ENCODE data around the gene TMEM234. TPM values are rescaled to one million over a fixed set of nuclear protein-coding genes. Genes with fewer than 3 reads are reported as not detected.
A peak's percentile ranks its signal among the peaks of the same experiment; 100 is the strongest.

The TMEM234 gene
- total and polyA plus RNA-seq, 5 experiments from 2014 or later = 2.1 to 26.4 (median 4.9) TPM

DNA sequence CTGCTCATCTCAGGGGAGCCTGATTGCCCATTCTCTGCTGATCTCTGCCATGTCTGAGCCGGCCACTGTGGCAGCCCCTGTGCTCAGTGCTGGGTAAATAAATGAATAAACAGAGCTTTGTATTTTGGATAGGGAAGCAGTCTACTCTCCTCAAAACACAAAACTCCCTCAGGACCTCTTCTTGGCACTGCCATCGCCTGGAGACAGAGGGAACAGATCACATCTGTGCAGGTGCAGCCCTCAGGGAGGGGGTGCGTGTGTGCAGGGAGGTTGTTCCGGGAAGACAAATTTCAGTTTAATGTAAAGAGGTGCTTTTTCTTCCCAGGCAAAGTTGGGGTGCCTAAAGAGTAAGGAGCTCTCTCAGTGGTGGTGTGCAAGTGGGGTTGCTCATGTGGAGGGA is 17.2 kb upstream of the TMEM234 start:
- DNase-seq = no peak
- POLR2A ChIA-PET = interaction anchor here (2.6 to 50.5 kb wide), 5 partner anchors 12 to 96 kb away, joined by 8 to 2080 read pairs (median 16); partner anchors contain the start of genes FAM167B, HDAC1, LCK and MARCKSL1
- H3K9me3 Mint-ChIP-seq = no peaks in the 10 kb centered on the region
- H3K4me1 Mint-ChIP-seq = peaks cover 7 to 21% (median 20%) of the 10 kb centered on the region in 4 donors
- no peaks in the 10 kb centered on the region for H3K27me3 Mint-ChIP-seq
- ATAC-seq = no peak
- peak overlapping the region in 5 of 10 donors; percentile 12 to 71 (median 48) for H3K27ac Mint-ChIP-seq
- peak overlapping the region; percentile 72 to 93 (median 90) for H3K4me3 Mint-ChIP-seq
- H3K36me3 Mint-ChIP-seq = no peaks in the 10 kb centered on the region

DNA sequence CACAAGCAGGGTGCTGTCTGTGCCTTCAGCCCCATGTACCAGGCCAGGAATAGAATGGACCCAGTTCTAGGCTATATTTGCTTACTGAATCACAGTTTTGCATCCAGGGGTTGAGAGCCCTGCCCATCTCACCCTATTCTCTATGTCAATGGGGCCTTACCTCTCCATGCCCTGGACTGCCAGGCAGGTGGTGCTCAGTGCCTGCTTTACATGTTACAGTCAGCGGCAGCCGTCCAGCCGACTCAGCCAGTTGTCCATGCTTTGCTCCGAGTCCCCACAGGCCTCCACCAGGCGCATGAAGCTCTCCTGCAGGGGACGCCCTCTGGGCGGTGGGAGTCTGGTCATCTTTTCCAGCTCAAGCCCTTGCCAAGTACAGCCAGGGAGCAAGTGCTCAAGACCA is 12.6 kb upstream of the TMEM234 start:
- Mint-ChIP-seq H3K36me3 (peaks cover 0 to 27% (median 0%) of the 10 kb centered on the region in 3 donors), H3K27me3 (no peaks in the 10 kb centered on the region), H3K27ac (no peak overlapping the region), H3K9me3 (no peaks in the 10 kb centered on the region), H3K4me3 (no peak overlapping the region), H3K4me1 (peaks cover 0 to 4% (median 1%) of the 10 kb centered on the region in 4 donors)
- POLR2A ChIA-PET = interaction anchor here (0.6 to 50.5 kb wide), 2 partner anchors 36 to 112 kb away, joined by 3 to 2080 read pairs; partner anchors contain the start of genes FAM167B, HDAC1 and LCK
- no peak for DNase-seq
- peak in 1 of 2 donors; percentile 17 for ATAC-seq

DNA sequence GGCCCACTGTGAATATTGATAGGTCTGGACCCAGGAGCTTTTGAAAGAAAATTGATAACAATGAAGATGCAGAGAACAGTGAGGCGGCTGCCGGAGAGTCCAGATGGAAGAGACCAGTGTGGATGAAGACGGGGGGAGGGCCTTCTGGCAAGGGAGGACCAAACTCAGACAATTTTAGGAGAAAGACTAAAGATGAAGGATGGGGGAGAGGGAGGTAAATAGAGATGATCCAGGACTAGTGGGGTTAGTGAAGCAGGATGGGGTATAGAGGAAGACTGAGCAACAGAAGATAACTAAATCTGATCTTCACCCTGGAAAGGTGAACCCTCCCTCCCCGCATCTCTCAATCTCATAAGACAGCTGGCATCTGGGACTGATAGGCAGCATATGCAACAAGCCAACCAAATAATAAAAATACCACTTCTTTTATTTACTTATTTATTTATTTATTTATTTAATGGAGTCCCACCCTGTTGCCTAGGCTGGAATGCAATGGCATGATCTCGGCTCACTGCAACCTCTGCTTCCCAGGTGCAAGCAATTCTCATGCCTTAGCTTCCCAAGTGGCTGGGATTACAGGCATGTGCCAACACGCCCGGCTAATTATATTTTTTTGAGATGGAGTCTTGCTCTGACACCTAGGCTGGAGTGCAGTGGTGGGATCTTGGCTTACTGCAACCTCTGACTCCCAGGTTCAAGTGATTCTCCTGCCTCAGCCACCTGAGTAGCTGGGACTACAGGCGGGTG is 10.6 kb upstream of the TMEM234 start:
- no peaks in the 10 kb centered on the region for H3K27me3 Mint-ChIP-seq
- peak in 1 of 2 donors; percentile 14 for ATAC-seq
- peaks cover 0 to 48% (median 8%) of the 10 kb centered on the region in 3 donors for H3K36me3 Mint-ChIP-seq
- H3K9me3 Mint-ChIP-seq = no peaks in the 10 kb centered on the region
- H3K27ac Mint-ChIP-seq = peak overlapping the region in 3 of 10 donors; percentile 73 to 77 (median 76)
- peaks cover 0 to 5% (median 3%) of the 10 kb centered on the region in 4 donors for H3K4me1 Mint-ChIP-seq
- POLR2A ChIA-PET = interaction anchor here (0.6 to 50.5 kb wide), 2 partner anchors 38 to 110 kb away, joined by 3 to 2080 read pairs; partner anchors contain the start of genes FAM167B, HDAC1 and LCK
- DNase-seq = no peak
- no peak overlapping the region for H3K4me3 Mint-ChIP-seq

DNA sequence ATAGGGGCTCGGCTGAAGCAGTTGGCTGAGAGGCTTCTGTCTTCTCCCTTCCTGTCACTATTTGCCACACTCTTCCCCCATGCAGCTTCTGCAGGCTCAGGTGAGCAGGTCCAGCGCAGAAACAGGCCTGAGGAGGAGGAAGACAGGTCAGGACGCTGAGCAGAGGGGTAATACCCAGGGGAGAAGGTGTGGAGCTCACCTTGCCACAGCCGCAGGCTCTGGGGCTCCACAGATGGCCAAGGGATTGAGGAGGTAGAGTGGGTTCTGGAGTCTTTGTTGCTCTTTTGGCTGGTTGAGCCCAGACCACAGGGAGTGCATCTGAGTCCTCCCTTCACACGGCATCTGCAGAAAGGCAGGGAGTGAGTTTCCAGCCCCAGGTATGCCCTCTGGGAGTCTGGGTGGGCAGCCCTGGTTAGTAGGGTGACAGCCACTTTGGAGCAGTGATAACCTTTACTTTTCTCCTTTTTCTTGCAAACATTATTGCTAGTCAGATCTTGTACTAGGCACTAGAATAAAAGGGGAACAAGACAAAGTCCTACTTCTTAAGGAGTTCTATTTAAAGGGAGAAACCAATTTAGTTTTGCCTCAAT is 9.8 kb upstream of the TMEM234 start:
- POLR2A ChIA-PET = interaction anchor here (50.5 kb wide), 1 partner anchor 39 kb away, joined by 2080 read pairs; the partner anchor contains the start of genes FAM167B, HDAC1 and LCK
- Mint-ChIP-seq H3K4me3 (no peak overlapping the region), H3K9me3 (no peaks in the 10 kb centered on the region), H3K4me1 (peaks cover 0 to 9% (median 7%) of the 10 kb centered on the region in 4 donors), H3K27me3 (no peaks in the 10 kb centered on the region), H3K27ac (peak overlapping the region in 6 of 10 donors; percentile 21 to 77 (median 58)), H3K36me3 (peaks cover 0 to 54% (median 8%) of the 10 kb centered on the region in 3 donors)
- no peak for DNase-seq
- no peak for ATAC-seq

DNA sequence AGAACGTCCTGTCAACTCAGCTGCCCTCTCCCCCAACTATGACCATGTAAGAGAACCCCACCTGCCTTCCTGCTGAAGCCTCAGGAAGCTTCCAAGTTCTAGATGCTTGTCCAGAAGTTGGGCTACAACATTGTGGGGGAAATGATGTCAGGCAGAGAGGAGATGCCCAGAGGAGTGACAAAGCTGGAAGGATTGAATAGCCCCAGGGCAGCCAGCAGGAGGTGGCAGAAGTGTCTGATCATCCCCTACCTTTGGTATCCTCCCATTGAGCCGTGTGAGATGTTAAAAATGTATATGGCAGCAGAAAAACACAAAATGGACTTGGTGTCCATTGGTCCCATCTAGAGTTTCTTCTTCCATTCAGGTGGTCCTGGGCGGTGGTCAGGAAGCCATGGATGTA is 6.6 kb upstream of the TMEM234 start:
- peak overlapping the region in 5 of 10 donors; percentile 28 to 60 (median 41) for H3K27ac Mint-ChIP-seq
- no peak for DNase-seq
- H3K4me1 Mint-ChIP-seq = peaks cover 10 to 22% (median 17%) of the 10 kb centered on the region in 4 donors
- no peak overlapping the region for H3K4me3 Mint-ChIP-seq
- peaks cover 0 to 80% (median 8%) of the 10 kb centered on the region in 3 donors for H3K36me3 Mint-ChIP-seq
- POLR2A ChIA-PET = interaction anchor here (0.7 to 50.5 kb wide), 3 partner anchors 12 to 110 kb away, joined by 4 to 2080 read pairs (median 12); partner anchors contain the start of genes FAM167B, HDAC1 and LCK
- no peaks in the 10 kb centered on the region for H3K9me3 Mint-ChIP-seq
- ATAC-seq = no peak
- no peaks in the 10 kb centered on the region for H3K27me3 Mint-ChIP-seq

DNA sequence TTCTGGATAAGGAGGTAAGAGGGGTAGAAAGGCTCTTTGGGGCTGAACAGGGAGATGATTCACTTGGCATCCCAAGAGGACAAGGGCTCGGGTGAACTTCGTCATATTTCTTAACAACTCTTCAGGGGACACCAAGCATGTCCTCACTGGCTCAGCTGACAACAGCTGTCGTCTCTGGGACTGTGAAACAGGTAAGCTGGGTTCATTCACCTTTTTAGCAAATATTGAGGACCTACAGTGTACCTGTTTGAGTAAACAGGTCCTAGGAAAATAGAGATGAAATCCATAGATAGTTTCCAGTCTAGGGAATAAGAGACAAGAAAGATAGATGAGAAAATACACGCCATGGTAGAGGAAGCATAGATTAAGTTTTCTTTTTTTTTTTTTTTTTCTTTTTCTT is 2.1 kb upstream of the TMEM234 start:
- no peak for ATAC-seq
- H3K4me1 Mint-ChIP-seq = peaks cover 17 to 58% (median 45%) of the 10 kb centered on the region in 4 donors

DNA sequence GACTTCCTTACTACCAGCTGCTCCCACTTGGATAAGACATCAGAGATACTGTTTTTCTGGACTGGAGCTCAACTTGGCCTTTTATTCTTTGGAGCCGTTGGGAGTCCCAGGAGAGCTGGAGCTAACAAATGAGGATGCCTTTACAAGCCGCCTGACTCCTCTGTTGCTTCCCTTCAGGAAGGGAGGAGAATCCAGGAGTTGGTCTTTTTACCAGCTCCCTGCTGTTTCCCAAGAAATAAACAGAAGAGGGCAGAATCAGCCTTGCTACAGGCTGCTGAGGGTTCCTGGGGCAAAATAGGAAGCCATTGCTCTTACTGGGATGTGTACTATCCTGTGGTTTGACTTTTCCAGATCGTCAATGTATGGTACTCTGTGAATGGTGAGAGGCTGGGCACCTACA is 1.5 kb upstream of the TMEM234 start:
- no peaks in the 10 kb centered on the region for H3K9me3 Mint-ChIP-seq
- peak overlapping the region; percentile 90 to 99 (median 96) for H3K4me3 Mint-ChIP-seq
- peak overlapping the region; percentile 58 to 100 (median 98) for H3K27ac Mint-ChIP-seq
- peaks cover 0 to 46% (median 4%) of the 10 kb centered on the region in 3 donors for H3K36me3 Mint-ChIP-seq
- no peaks in the 10 kb centered on the region for H3K27me3 Mint-ChIP-seq
- POLR2A ChIA-PET = interaction anchor here (0.5 to 50.5 kb wide), 6 partner anchors 16 to 151 kb away, joined by 3 to 2080 read pairs (median 6); partner anchors contain the start of genes FAM167B, HDAC1, LCK and MARCKSL1
- DNase-seq (no peak), ATAC-seq (no peak)
- peaks cover 17 to 58% (median 46%) of the 10 kb centered on the region in 4 donors for H3K4me1 Mint-ChIP-seq

More for the DNA sequence above, 2.1 kb upstream of the TMEM234 start:
- no peak for DNase-seq
- POLR2A ChIA-PET = interaction anchor here (0.6 to 50.5 kb wide), 3 partner anchors 46 to 146 kb away, joined by 3 to 2080 read pairs (median 3); partner anchors contain the start of genes FAM167B, HDAC1, LCK and MARCKSL1
- H3K27me3 Mint-ChIP-seq = no peaks in the 10 kb centered on the region
- peaks cover 0 to 52% (median 8%) of the 10 kb centered on the region in 3 donors for H3K36me3 Mint-ChIP-seq
- peak overlapping the region; percentile 50 to 99 (median 94) for H3K4me3 Mint-ChIP-seq
- H3K27ac Mint-ChIP-seq = peak overlapping the region in 9 of 10 donors; percentile 58 to 100 (median 97)
- no peaks in the 10 kb centered on the region for H3K9me3 Mint-ChIP-seq

DNA sequence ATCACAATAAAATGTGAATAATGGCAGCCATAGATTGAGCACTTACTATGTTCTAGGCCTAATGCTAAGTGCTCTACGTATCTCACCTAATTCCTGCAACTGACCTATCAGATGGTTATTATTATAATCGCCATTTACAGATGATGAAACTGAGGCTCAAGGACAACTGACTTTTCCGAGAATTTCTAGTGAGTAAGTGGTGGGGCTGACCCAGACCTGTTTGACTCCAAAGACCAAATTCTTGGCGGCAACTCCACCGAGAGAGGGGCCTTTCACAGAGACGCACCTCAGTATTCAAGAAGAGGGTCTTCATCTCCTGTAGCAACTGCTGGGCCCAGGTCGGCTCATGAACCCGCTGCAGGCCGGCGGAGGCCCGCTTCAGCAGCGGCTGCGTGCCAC is 573 bp downstream of the TMEM234 start:
- peak overlapping the region; percentile 95 to 100 (median 99) for H3K27ac Mint-ChIP-seq
- DNase-seq = no peak
- H3K4me1 Mint-ChIP-seq = peaks cover 14 to 53% (median 41%) of the 10 kb centered on the region in 4 donors
- H3K4me3 Mint-ChIP-seq = peak overlapping the region; percentile 90 to 99 (median 96)
- H3K36me3 Mint-ChIP-seq = peaks cover 0 to 44% (median 0%) of the 10 kb centered on the region in 3 donors
- no peaks in the 10 kb centered on the region for H3K9me3 Mint-ChIP-seq
- no peak for ATAC-seq
- POLR2A ChIA-PET = interaction anchor here (0.9 to 50.5 kb wide), 6 partner anchors 16 to 115 kb away, joined by 3 to 2080 read pairs (median 6); partner anchors contain the start of genes FAM167B, HDAC1, IQCC and LCK
- H3K27me3 Mint-ChIP-seq = no peaks in the 10 kb centered on the region

DNA sequence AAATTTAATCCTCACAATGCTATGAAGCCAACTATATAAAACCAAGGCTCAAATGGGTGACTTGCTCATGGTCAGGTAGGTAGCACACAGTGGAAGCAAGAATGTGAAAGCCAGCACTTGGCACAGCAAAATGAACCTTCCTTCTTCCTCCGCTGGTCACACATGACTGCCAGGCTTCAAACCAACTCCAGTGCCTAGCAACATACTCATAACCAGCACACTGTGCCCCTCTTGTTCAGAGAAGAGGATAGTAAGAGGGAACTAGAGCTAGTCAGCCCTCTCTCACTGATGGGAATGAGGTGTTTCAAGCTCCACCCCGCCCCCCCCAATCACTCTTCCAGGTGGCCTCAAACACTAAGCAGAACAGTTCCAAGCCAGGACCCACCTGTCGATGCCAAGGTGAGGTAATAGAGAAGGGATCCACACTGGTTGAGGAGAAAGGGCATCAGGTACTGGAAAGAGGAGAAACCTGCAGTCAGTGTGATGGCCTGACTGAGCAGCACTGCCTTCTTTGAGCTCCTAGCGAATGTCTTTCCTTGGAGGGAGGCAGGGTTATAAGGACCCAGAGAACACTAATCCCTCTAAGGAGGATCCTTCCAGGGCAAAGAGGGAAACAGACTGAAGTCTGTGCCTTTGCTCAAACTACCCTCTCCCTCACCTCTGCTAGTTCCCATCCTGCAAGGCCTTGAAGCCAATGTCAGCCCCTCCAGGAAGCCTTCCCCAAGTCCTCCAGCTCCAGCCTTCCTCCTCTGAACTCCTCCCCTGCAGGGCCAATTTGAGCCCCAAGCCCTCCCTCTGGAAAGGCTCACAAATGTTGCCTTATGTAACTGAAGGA is 1.2 kb downstream of the TMEM234 start:
- POLR2A ChIA-PET = interaction anchor here (0.9 to 50.5 kb wide), 6 partner anchors 15 to 101 kb away, joined by 3 to 2080 read pairs (median 4); partner anchors contain the start of genes FAM167B, HDAC1, IQCC and LCK
- peaks cover 17 to 55% (median 44%) of the 10 kb centered on the region in 4 donors for H3K4me1 Mint-ChIP-seq

DNA sequence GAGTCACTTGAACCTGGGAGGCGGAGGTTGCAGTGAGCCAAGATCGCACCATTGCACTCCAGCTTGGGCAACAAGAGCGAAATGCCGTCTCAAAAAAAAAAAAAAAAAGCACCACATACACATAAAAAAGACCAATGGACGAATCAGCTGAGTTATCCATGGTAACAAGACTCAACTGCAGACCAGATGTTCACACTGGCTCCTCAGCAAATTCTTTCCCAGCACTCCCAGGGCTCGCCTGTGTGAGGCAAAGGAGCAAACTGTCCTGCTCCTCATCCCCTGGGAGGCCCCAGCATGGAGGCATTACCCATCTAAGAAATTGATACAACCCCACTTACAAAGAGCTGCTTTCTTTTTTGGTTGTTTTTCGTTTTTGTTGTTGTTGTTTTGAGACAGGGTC is 3.1 kb downstream of the TMEM234 start:
- no peaks in the 10 kb centered on the region for H3K9me3 Mint-ChIP-seq
- peaks cover 0 to 31% (median 3%) of the 10 kb centered on the region in 3 donors for H3K36me3 Mint-ChIP-seq
- DNase-seq (no peak), ATAC-seq (no peak)
- POLR2A ChIA-PET = interaction anchor here (0.6 to 50.5 kb wide), 3 partner anchors 40 to 171 kb away, joined by 3 to 2080 read pairs (median 3); partner anchors contain the start of genes FAM167B, HDAC1, LCK and TXLNA
- H3K27me3 Mint-ChIP-seq = no peaks in the 10 kb centered on the region
- peaks cover 13 to 50% (median 40%) of the 10 kb centered on the region in 4 donors for H3K4me1 Mint-ChIP-seq
- H3K4me3 Mint-ChIP-seq = peak overlapping the region in 2 of 10 donors; percentile 14 to 45
- H3K27ac Mint-ChIP-seq = peak overlapping the region in 3 of 10 donors; percentile 29 to 53 (median 31)

More for the DNA sequence above, 1.2 kb downstream of the TMEM234 start:
- no peak for ATAC-seq
- Mint-ChIP-seq H3K9me3 (no peaks in the 10 kb centered on the region), H3K27ac (peak overlapping the region; percentile 95 to 100 (median 99)), H3K36me3 (peaks cover 0 to 41% (median 3%) of the 10 kb centered on the region in 3 donors), H3K27me3 (no peaks in the 10 kb centered on the region), H3K4me3 (peak overlapping the region; percentile 90 to 99 (median 96))
- no peak for DNase-seq

DNA sequence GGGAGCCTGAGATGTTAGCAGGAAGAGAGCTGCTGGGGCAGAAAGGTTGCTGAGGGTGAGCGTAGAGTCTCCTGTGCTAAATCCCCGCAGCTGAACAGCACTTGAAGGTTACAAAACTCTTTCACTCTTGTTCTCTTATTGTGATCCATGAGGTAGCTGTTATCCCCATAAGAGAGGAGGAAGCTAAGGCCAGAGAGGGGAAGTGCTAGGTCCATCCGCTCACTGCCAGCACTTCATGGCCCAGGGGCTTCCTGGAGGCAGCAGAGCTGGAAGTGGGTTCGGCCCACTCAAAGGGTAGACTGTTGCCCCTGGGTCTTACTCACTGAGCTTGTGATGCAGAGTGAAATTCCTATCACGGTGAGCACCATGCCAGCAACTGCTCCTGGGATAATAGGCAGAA is 5.6 kb downstream of the TMEM234 start:
- H3K4me3 Mint-ChIP-seq = no peak overlapping the region
- DNase-seq (no peak), ATAC-seq (no peak)
- H3K4me1 Mint-ChIP-seq = peaks cover 10 to 29% (median 23%) of the 10 kb centered on the region in 4 donors
- H3K27ac Mint-ChIP-seq = peak overlapping the region in 2 of 10 donors; percentile 28 to 80
- POLR2A ChIA-PET = interaction anchor here (0.8 to 4.0 kb wide), 11 partner anchors 10 to 143 kb away, joined by 3 to 17 read pairs (median 7); partner anchors contain the start of genes HDAC1, IQCC, MARCKSL1 and TXLNA
- no peaks in the 10 kb centered on the region for H3K27me3 Mint-ChIP-seq
- peaks cover 0 to 29% (median 3%) of the 10 kb centered on the region in 3 donors for H3K36me3 Mint-ChIP-seq
- H3K9me3 Mint-ChIP-seq = no peaks in the 10 kb centered on the region
